Colonic mucosa (tissue), 4 donors: ENCODE results near the gene CAMTA1. TPM values are rescaled to one million over a fixed set of nuclear protein-coding genes. Genes with fewer than 3 reads are reported as not detected.
"Not testable (repeated sequence)": the region's sequence is repeated elsewhere in the genome, so short reads cannot be mapped to it uniquely, and the experiment has no call there.

Experiments used
- DNase-seq: peaks from one replicate; pipeline ENCODE4 v3.0.0-alpha.2; 2020
- H3K27ac ChIP-seq: fragments of 200-600 bp; one replicate; pipeline ENCODE4 v1.8.0; 2021
- H3K27me3 ChIP-seq: fragments of 200-600 bp; one replicate; pipeline ENCODE4 v1.8.0; 2021
- H3K36me3 ChIP-seq: fragments of 200-600 bp; one replicate; pipeline ENCODE4 v1.8.0; 2021
- H3K4me1 ChIP-seq: fragments of 200-600 bp; one replicate; pipeline ENCODE4 v1.8.0; 2021; ENCODE audit warnings: mild to moderate bottlenecking
- H3K4me3 ChIP-seq: fragments of 200-600 bp; one replicate; pipeline ENCODE4 v1.8.0; 2021
- H3K9ac ChIP-seq, 2 donors: one replicate each; pipeline ENCODE4 v1.7.0; 2013; ENCODE audit warnings: control low read depth in 2 of 2, low read depth in 2 of 2, low read length in 2 of 2
- H3K9me3 ChIP-seq: fragments of 200-600 bp; one replicate; pipeline ENCODE4 v1.8.0; 2021
- CTCF ChIP-seq: fragments of 200-600 bp; IDR thresholded peaks from one replicate; pipeline ENCODE4 v1.8.0; 2022; ENCODE audit warnings: antibody characterized with exemption, mild to moderate bottlenecking
- intact Hi-C: fragments of 100-400 bp; cut with DNase I; formaldehyde crosslinking; loops from one replicate; pipeline ENCODE4 v1.14.1; 2022
- total RNA-seq, 2 donors: library from RNA; stranded (reverse); fragmentation: NEBNext Ultra II Directional in 1 of 2; extraction: Animal tissue kit (Norgen Biotek cat#: 25700) in 1 of 2; gene quantifications; one replicate each; pipeline ENCODE4 v1.2.1, GENCODE V29; 2021
- donor health status: healthy.
- donor health status: DM: no; HTN: no; CAD: no.
- donor health status: DM: no; HTN: no; CAD: no.

CAMTA1 gene
- total RNA-seq, 2 donors from 2014 or later: 76.8 to 92.8 TPM

DNA sequence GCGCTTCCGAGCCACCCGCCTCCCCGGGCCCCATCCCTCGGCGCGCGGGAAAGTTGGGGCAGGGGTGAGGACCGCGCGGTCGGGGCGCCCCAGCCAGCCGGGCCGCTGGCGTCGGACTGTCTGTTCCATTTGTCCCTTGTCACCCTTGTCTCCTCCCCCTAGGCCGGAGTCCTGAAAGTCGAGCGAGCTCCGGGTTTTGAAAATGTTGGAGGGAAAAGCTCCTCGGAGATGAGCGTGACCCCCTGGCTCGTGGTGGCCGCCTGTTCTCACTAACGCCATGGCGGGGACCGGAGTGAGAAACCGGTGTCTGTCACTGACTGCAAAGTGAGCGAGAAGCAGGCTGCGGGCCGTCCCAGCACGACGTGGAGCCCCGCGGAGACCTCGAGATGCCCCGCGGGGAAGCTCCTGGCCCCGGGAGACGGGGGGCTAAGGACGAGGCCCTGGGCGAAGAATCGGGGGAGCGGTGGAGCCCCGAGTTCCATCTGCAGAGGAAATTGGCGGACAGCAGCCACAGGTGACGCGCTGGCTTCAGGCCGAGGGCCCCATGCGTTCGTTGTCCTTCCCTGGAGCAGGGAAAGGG is 999.3 kb downstream of the CAMTA1 start:
- Histone ChIP-seq H3K4me3 (peak overlapping the region; percentile 54), H3K9me3 (no peaks in the 10 kb centered on the region), H3K36me3 (no peaks in the 10 kb centered on the region), H3K27me3 (no peaks in the 10 kb centered on the region), H3K27ac (peak overlapping the region; percentile 66), H3K9ac (peak overlapping the region in 1 of 2 donors; percentile 67), H3K4me1 (no peaks in the 10 kb centered on the region)
- DNase-seq: no peak
- TF ChIP-seq CTCF: no peak
- intact Hi-C loops: no loop called here

GRCh38 chr1:7785108-7785507 is 999.9 kb downstream of the CAMTA1 start:
- H3K27me3 ChIP-seq: no peaks in the 10 kb centered on the region
- TF ChIP-seq CTCF: no peak
- no peak overlapping the region for H3K27ac ChIP-seq
- H3K9ac ChIP-seq: no peak overlapping the region
- DNase-seq: no peak
- no peaks in the 10 kb centered on the region for H3K36me3 ChIP-seq
- intact Hi-C loops: no loop called here
- no peaks in the 10 kb centered on the region for H3K4me1 ChIP-seq
- H3K9me3 ChIP-seq: no peaks in the 10 kb centered on the region
- H3K4me3 ChIP-seq: peak overlapping the region; percentile 54

DNA sequence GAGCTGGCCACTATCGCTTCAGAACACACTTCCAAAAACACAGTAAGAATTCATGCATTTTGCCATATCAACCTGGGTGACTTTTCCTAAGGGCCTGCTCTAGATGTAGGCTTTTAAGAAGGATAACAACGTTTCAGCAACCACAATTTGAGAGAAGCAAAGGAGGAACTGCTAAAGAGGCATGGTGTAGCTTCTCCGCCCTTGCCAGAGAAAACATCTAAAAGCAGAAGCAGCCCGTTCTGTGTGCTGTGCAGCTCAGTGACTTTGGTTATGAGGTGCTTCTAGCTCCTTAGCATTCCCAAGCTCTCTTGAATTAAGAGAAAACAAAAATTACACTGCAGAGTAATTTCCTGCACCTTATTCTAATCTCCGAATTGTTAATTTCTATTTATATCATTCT is 1001.5 kb downstream of the CAMTA1 start:
- Histone ChIP-seq H3K9me3 (no peaks in the 10 kb centered on the region), H3K27me3 (no peaks in the 10 kb centered on the region), H3K27ac (no peak overlapping the region), H3K36me3 (no peaks in the 10 kb centered on the region), H3K4me1 (no peaks in the 10 kb centered on the region), H3K4me3 (no peak overlapping the region), H3K9ac (no peak overlapping the region)
- no peak for DNase-seq
- TF ChIP-seq CTCF: no peak
- intact Hi-C loops: no loop called here

- H3K9me3 ChIP-seq: no peaks in the 10 kb centered on the region
- H3K27me3 ChIP-seq: no peaks in the 10 kb centered on the region
- no peaks in the 10 kb centered on the region for H3K4me1 ChIP-seq
- H3K4me3 ChIP-seq: no peak overlapping the region
- H3K9ac ChIP-seq: no peak overlapping the region
- no peaks in the 10 kb centered on the region for H3K36me3 ChIP-seq
- intact Hi-C loops: no loop called here
- no peak overlapping the region for H3K27ac ChIP-seq
- TF ChIP-seq CTCF: no peak
- no peak for DNase-seq
Observed at GRCh38 chr1:7789828-7790227, 1004.6 kb downstream of the CAMTA1 start.

- H3K27ac ChIP-seq, H3K4me3 ChIP-seq, DNase-seq, H3K9ac ChIP-seq, H3K9me3 ChIP-seq, H3K36me3 ChIP-seq, H3K27me3 ChIP-seq, intact Hi-C loops, H3K4me1 ChIP-seq: not testable (repeated sequence)
Observed at GRCh38 chr1:7791027-7791426, 1005.8 kb downstream of the CAMTA1 start.

DNA sequence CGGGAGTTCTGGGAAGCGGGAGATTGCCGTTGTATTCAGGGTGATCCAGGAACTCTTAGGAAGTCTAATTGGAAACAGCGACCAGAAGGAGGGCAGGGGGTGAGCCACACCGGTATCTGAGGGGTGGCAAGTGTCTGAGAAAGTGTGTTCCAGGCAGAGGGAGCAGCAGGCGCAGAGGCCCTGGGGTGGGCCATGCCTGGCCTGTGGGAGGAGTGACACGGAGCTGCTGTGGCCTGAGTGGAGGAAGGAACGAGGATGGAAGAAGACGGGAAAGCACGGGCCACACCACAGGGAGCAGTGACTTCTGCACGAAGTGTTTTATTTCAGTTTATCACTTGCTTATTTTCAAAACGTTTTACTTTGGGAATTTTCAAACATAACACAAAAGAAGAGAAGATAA is 1010.2 kb downstream of the CAMTA1 start:
- no peaks in the 10 kb centered on the region for H3K36me3 ChIP-seq
- DNase-seq: no peak
- TF ChIP-seq CTCF: no peak

More for the DNA sequence above, 1010.2 kb downstream of the CAMTA1 start:
- Histone ChIP-seq H3K9me3 (no peaks in the 10 kb centered on the region), H3K4me3 (no peak overlapping the region), H3K27me3 (no peaks in the 10 kb centered on the region), H3K27ac (no peak overlapping the region), H3K4me1 (no peaks in the 10 kb centered on the region), H3K9ac (no peak overlapping the region)
- intact Hi-C loops: no loop called here
